Fibroblast of mammary gland (primary cell): ENCODE data around the gene PPP3R1.

Experiments
- DNase-seq: peaks from one replicate; pipeline ENCODE4 v3.0.0-alpha.2; 2010; ENCODE audit warnings: low read depth
- H3K4me3 ChIP-seq: 2 replicates; pipeline ENCODE4 v1.5.1; 2011; ENCODE audit warnings: low read depth, mild to moderate bottlenecking, low read length, moderate library complexity; ENCODE audit not compliant: control insufficient read depth
- TF ChIP-seq, protein P1 (sequence below): conservative IDR thresholded peaks from 2 replicates; pipeline ENCODE4 v1.5.1; 2011; ENCODE audit warnings: low read depth, low read length, inconsistent platforms; ENCODE audit not compliant: control insufficient read depth, insufficient read depth

Gene PPP3R1

GRCh38 chr2:68251187-68251854 lies 1.0 kb downstream of the PPP3R1 start:
- TF ChIP-seq, protein P1, sequence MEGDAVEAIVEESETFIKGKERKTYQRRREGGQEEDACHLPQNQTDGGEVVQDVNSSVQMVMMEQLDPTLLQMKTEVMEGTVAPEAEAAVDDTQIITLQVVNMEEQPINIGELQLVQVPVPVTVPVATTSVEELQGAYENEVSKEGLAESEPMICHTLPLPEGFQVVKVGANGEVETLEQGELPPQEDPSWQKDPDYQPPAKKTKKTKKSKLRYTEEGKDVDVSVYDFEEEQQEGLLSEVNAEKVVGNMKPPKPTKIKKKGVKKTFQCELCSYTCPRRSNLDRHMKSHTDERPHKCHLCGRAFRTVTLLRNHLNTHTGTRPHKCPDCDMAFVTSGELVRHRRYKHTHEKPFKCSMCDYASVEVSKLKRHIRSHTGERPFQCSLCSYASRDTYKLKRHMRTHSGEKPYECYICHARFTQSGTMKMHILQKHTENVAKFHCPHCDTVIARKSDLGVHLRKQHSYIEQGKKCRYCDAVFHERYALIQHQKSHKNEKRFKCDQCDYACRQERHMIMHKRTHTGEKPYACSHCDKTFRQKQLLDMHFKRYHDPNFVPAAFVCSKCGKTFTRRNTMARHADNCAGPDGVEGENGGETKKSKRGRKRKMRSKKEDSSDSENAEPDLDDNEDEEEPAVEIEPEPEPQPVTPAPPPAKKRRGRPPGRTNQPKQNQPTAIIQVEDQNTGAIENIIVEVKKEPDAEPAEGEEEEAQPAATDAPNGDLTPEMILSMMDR = peak; percentile 72
- H3K4me3 ChIP-seq = peak overlapping the region; percentile 74
- DNase-seq = peak; percentile 79

DNA sequence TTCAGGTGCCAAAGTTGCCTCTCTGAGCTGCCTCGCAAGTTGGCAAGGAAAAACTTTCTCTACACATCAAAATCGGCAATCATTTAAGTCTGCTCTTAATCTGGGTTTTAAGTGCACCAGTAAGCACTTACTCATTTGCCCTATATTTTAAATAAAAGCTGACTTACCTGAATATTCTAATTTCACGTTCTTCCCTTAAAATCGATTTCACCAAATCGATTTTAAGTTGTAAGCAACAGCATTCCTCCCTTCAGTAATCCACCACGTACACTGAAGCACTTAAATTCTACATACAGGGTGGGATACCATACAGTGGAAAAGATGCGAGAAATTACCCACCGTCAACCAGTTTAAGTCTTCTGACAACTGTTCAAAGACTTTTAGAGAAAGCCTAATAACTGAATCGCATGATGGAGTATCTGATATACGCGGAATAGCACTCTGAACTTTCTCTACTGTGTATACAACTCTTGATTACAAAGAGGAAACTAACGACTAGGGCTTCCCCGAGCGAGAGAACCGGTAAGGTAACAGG lies 1.6 kb downstream of the PPP3R1 start:
- TF ChIP-seq, protein P1 = no peak
- no peak for DNase-seq
- peak overlapping the region; percentile 74 for H3K4me3 ChIP-seq

- no peak for DNase-seq
- peak overlapping the region; percentile 74 for H3K4me3 ChIP-seq
- TF ChIP-seq, protein P1 = no peak
These were observed 2.1 kb downstream of the PPP3R1 start for GRCh38 chr2:68250196-68250595.

DNA sequence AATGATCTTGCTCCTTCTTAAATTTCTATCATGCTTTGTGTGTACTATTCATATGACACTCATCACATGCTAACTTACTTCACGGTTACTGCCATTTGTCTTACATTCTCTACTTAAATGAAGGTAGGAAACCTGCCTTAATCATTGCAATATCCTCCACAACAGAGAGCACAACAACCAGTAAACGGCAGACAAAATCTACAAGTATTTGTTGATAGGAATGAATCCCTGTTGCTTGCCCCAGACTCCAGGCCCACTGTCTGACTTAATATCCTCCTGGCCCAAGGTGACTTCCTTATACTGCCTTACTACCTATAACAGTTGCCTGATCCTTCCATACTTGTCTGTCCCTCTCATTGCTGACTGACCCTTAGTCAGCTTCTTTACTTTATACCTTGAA lies 3.5 kb downstream of the PPP3R1 start:
- no peak overlapping the region for H3K4me3 ChIP-seq
- no peak for DNase-seq
- TF ChIP-seq, protein P1 = no peak

GRCh38 chr2:68248361-68248760 lies 4.0 kb downstream of the PPP3R1 start:
- DNase-seq = no peak
- H3K4me3 ChIP-seq = no peak overlapping the region
- TF ChIP-seq, protein P1 = no peak

- no peak overlapping the region for H3K4me3 ChIP-seq
- DNase-seq = no peak
- TF ChIP-seq, protein P1 = no peak
These were observed 5.9 kb downstream of the PPP3R1 start for GRCh38 chr2:68246396-68246795.

GRCh38 chr2:68245672-68246071 lies 6.7 kb downstream of the PPP3R1 start:
- TF ChIP-seq, protein P1 = no peak
- H3K4me3 ChIP-seq = no peak overlapping the region
- no peak for DNase-seq
